Left lung (tissue), 10 donors: ENCODE measurements around the gene DAAM1. TPM values are rescaled to one million over a fixed set of nuclear protein-coding genes. Genes with fewer than 3 reads are reported as not detected.
A peak's percentile ranks its signal among the peaks of the same experiment; 100 is the strongest.

Experiments
- ATAC-seq: fragments of 200-7000 bp; cut with Tn5 transposase; one replicate; pipeline ENCODE4 v1.9.1; 2020; ENCODE audit warnings: moderate library complexity
- DNase-seq, 4 donors: peaks; one replicate each; pipeline ENCODE4 v3.0.0-alpha.2; 2013 to 2020
- H3K27ac ChIP-seq, 2 donors: fragments of 200-600 bp; sonication (generic) in 1 of 2; one replicate each; pipeline versions ENCODE4 v1.5.0 to v1.8.0; 2020 to 2021
- H3K27me3 ChIP-seq, 2 donors: fragments of 200-600 bp; sonication (generic) in 1 of 2; one replicate each; pipeline versions ENCODE4 v1.5.0 to v1.8.0; 2020 to 2021
- H3K36me3 ChIP-seq, 2 donors: fragments of 200-600 bp; sonication (generic) in 1 of 2; one replicate each; pipeline versions ENCODE4 v1.5.0 to v1.8.0; 2020 to 2021
- H3K4me1 ChIP-seq, 2 donors: fragments of 200-600 bp; one replicate each; pipeline ENCODE4 v1.8.0; 2021
- H3K4me3 ChIP-seq, 2 donors: fragments of 200-600 bp; sonication (generic) in 1 of 2; one replicate each; pipeline versions ENCODE4 v1.5.0 to v1.8.0; 2020 to 2021; ENCODE audit warnings: mild to moderate bottlenecking in 1 of 2
- H3K9me3 ChIP-seq, 2 donors: fragments of 200-600 bp; sonication (generic) in 1 of 2; one replicate each; pipeline versions ENCODE4 v1.5.0 to v1.8.0; 2020 to 2021
- intact Hi-C, 2 donors: fragments of 100-400 bp; cut with DNase I; formaldehyde crosslinking; loops; one replicate each; pipeline versions ENCODE4 v1.11.2 to v1.14.2; 2022
- polyA plus RNA-seq, 6 donors: library from polyadenylated mRNA; unstranded; fragments of 120-200 nt; gene quantifications; one replicate each; pipeline ENCODE4 v1.2.1, GENCODE V29; 2013; ENCODE audit not compliant: insufficient read length in 6 of 6
- total RNA-seq, 2 donors: library from RNA; stranded (reverse); fragmentation: NEBNext Ultra II Directional; extraction: Animal tissue kit (Norgen Biotek cat#: 25700); gene quantifications; one replicate each; pipeline ENCODE4 v1.2.1, GENCODE V29; 2021
- TF ChIP-seq, protein P1 (sequence below), 2 donors: fragments of 200-600 bp; sonication (generic) in 1 of 2; IDR thresholded peaks; one replicate each; pipeline versions ENCODE4 v1.5.0 to v1.8.0; 2021; ENCODE audit warnings: antibody characterized with exemption in 2 of 2
- donor health status: DM: no; HTN: yes; CAD: no.
- donor health status: DM: no; HTN: no; CAD: no.

DAAM1 gene
- total and polyA plus RNA-seq, 8 donors: 47.5 to 68.4 (median 51.0) TPM

GRCh38 chr14:59303216-59303615 is 114.7 kb downstream of the DAAM1 start:
- no peak for DNase-seq
- no peak overlapping the region for H3K27ac ChIP-seq
- no peak overlapping the region for H3K4me3 ChIP-seq
- ATAC-seq: no peak
- intact Hi-C loops: no loop called here
- no peaks in the 10 kb centered on the region for H3K9me3 ChIP-seq
- no peaks in the 10 kb centered on the region for H3K27me3 ChIP-seq
- peaks cover 8 to 21% of the 10 kb centered on the region in 2 donors for H3K4me1 ChIP-seq
- H3K36me3 ChIP-seq: no peaks in the 10 kb centered on the region
- TF ChIP-seq, protein P1, sequence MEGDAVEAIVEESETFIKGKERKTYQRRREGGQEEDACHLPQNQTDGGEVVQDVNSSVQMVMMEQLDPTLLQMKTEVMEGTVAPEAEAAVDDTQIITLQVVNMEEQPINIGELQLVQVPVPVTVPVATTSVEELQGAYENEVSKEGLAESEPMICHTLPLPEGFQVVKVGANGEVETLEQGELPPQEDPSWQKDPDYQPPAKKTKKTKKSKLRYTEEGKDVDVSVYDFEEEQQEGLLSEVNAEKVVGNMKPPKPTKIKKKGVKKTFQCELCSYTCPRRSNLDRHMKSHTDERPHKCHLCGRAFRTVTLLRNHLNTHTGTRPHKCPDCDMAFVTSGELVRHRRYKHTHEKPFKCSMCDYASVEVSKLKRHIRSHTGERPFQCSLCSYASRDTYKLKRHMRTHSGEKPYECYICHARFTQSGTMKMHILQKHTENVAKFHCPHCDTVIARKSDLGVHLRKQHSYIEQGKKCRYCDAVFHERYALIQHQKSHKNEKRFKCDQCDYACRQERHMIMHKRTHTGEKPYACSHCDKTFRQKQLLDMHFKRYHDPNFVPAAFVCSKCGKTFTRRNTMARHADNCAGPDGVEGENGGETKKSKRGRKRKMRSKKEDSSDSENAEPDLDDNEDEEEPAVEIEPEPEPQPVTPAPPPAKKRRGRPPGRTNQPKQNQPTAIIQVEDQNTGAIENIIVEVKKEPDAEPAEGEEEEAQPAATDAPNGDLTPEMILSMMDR (IDR thresholded peaks at IDR 0.05): no peak

DNA sequence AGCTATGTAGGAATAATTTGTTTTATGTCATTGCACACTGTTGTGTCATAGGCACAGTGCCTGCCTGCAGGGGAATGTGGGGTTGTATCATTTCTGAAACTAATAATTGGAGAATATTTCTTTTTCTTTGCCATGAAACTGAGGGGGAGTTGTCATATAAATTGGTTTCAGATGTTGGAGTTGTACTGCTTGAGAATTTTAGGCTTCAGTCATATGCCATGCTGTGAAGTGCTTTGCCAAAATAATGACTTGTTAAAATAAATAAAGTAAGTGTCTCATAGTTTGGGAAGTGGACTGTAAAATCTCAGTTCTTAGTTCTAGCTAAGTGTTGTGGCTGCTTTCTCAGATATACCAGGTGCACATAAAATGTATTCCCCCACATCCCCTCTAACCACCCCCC is 116.8 kb downstream of the DAAM1 start:
- no peak for DNase-seq
- Histone ChIP-seq H3K4me3 (no peak overlapping the region), H3K4me1 (peaks cover 8 to 21% of the 10 kb centered on the region in 2 donors), H3K27me3 (no peaks in the 10 kb centered on the region), H3K27ac (peak overlapping the region in 1 of 2 donors; percentile 19), H3K36me3 (no peaks in the 10 kb centered on the region), H3K9me3 (no peaks in the 10 kb centered on the region)
- ATAC-seq: peak; percentile 25
- TF ChIP-seq, protein P1 (IDR thresholded peaks at IDR 0.05): no peak
- intact Hi-C loops: no loop called here

- intact Hi-C loops: no loop called here
- Histone ChIP-seq H3K27ac (no peak overlapping the region), H3K4me3 (no peak overlapping the region), H3K9me3 (no peaks in the 10 kb centered on the region), H3K36me3 (no peaks in the 10 kb centered on the region), H3K27me3 (no peaks in the 10 kb centered on the region), H3K4me1 (peaks cover 8 to 21% of the 10 kb centered on the region in 2 donors)
- DNase-seq (no peak), ATAC-seq (peak; percentile 51)
- TF ChIP-seq, protein P1 (IDR thresholded peaks at IDR 0.05): no peak
Observed at GRCh38 chr14:59305836-59306555, 117.5 kb downstream of the DAAM1 start.

DNA sequence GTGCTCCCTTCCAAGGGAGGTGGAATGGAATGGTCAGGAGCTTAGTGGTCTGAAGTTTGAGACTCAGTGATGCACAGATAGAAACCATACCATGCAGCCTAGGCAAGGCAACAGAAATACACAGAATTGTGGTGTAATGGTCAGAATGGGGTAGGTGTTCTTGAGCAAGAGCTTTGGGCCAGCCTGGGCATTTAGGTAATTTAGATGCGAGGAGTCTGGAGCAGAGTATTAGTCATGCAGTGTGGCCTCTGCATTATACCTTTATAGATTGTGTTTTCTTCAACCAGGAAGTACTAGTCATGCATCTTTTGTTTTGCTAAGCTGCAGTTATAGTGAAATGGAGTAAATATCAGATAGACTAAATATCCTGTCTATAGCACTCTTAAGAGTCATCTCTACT is 118.3 kb downstream of the DAAM1 start:
- no peak overlapping the region for H3K4me3 ChIP-seq
- DNase-seq: no peak
- no peak overlapping the region for H3K27ac ChIP-seq
- H3K4me1 ChIP-seq: peaks cover 8 to 16% of the 10 kb centered on the region in 2 donors
- H3K27me3 ChIP-seq: no peaks in the 10 kb centered on the region
- ATAC-seq: no peak
- TF ChIP-seq, protein P1 (IDR thresholded peaks at IDR 0.05): no peak
- intact Hi-C loops: no loop called here
- H3K36me3 ChIP-seq: no peaks in the 10 kb centered on the region
- H3K9me3 ChIP-seq: no peaks in the 10 kb centered on the region

GRCh38 chr14:59308086-59308485 is 119.6 kb downstream of the DAAM1 start:
- Histone ChIP-seq H3K9me3 (no peaks in the 10 kb centered on the region), H3K27ac (no peak overlapping the region), H3K27me3 (no peaks in the 10 kb centered on the region), H3K4me3 (no peak overlapping the region), H3K4me1 (peaks cover 10 to 19% of the 10 kb centered on the region in 2 donors), H3K36me3 (no peaks in the 10 kb centered on the region)
- TF ChIP-seq, protein P1 (IDR thresholded peaks at IDR 0.05): no peak
- intact Hi-C loops: no loop called here
- ATAC-seq (no peak), DNase-seq (no peak)
